ENCODE results near the gene RPS6KB2. TPM values are rescaled to one million over a fixed set of nuclear protein-coding genes. Genes with fewer than 3 reads are reported as not detected.

RPS6KB2 gene
- total RNA-seq, 1 experiment from 2014 or later: 170 TPM

GRCh38 chr11:67483831-67484665 lies 55.8 kb downstream of the RPS6KB2 start:
- intact Hi-C loops (cut with micrococcal nuclease): loop anchor here (2.0 kb wide), 1 partner anchor 21 kb away; the partner anchor contains the start of gene PITPNM1
- Histone ChIP-seq H3K27ac (ENCODE audit: low read length) (no peak overlapping the region), H3K36me3 (ENCODE audit: low read depth, low read length) (no peaks in the 10 kb centered on the region; the same call in 1 of the 2 replicates), H3K9ac (ENCODE audit: low read length) (peak overlapping the region; percentile 73), H3K9me3 (ENCODE audit: low read length) (no peaks in the 10 kb centered on the region), H4K20me1 (ENCODE audit: low read length) (no peaks in the 10 kb centered on the region), H3K4me3 (ENCODE audit: low read length) (peak overlapping the region; percentile 73), H3K4me1 (ENCODE audit: insufficient read depth, low read length) (peaks cover 15% of the 10 kb centered on the region), H3F3A (ENCODE audit: low read length, unreplicated experiment) (no peaks in the 10 kb centered on the region), H3K4me2 (ENCODE audit: low read length) (peak overlapping the region; percentile 90), H3K9me2 (replicated peaks; ENCODE audit: low read length) (no peaks in the 10 kb centered on the region), H2AFZ (ENCODE audit: low read length) (no peak overlapping the region), H3K27me3 (ENCODE audit: low read length) (no peaks in the 10 kb centered on the region), H3K79me2 (ENCODE audit: low read length) (peaks cover 23% of the 10 kb centered on the region)
- TF ChIP-seq EZH2phosphoT487 (IDR thresholded peaks at IDR 0.05; ENCODE audit: borderline replicate concordance, low read length) (no peak), EZH2 (IDR thresholded peaks at IDR 0.05; ENCODE audit: low read length, unreplicated experiment) (no peak)
- TF ChIP-seq, protein P1, sequence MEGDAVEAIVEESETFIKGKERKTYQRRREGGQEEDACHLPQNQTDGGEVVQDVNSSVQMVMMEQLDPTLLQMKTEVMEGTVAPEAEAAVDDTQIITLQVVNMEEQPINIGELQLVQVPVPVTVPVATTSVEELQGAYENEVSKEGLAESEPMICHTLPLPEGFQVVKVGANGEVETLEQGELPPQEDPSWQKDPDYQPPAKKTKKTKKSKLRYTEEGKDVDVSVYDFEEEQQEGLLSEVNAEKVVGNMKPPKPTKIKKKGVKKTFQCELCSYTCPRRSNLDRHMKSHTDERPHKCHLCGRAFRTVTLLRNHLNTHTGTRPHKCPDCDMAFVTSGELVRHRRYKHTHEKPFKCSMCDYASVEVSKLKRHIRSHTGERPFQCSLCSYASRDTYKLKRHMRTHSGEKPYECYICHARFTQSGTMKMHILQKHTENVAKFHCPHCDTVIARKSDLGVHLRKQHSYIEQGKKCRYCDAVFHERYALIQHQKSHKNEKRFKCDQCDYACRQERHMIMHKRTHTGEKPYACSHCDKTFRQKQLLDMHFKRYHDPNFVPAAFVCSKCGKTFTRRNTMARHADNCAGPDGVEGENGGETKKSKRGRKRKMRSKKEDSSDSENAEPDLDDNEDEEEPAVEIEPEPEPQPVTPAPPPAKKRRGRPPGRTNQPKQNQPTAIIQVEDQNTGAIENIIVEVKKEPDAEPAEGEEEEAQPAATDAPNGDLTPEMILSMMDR (conservative IDR thresholded peaks at IDR 0.05; ENCODE audit: low read depth, low read length): no peak
- DNase-seq (no peak), ATAC-seq (no peak)
- no TSS peak for BruUV-seq (replicated peaks)
- ChIA-PET POLR2A (ENCODE audit: unreplicated experiment) (no interaction called here), CTCF (no interaction called here)

DNA sequence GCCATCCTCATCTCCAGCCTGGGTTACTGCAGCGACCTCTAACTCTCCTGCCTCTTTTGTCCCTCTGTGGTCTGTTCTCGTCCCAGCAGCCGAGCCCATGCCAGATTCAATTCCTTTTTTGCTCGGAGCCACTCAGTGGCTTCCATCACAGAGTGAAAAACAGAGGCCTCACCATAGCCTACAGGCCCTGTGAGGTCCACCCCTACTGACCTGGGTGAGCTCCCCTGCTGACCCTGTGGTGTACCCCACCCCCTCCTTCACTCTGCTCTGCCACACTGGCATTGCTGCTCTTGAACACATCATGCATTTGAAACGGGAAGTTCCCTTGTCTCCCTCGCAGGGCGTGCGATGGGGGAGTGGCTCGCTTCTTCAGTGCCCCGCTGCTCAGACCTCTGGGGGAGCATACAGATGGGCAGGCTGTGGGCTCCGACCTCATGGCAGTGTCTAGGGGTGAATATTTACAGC lies 56.6 kb downstream of the RPS6KB2 start:
- H3K79me2 ChIP-seq (ENCODE audit: low read length): peaks cover 23% of the 10 kb centered on the region
- intact Hi-C loops (cut with micrococcal nuclease): no loop called here
- H2AFZ ChIP-seq (ENCODE audit: low read length): no peak overlapping the region
- peaks cover 15% of the 10 kb centered on the region for H3K4me1 ChIP-seq (ENCODE audit: insufficient read depth, low read length)
- no peak overlapping the region for H3K4me3 ChIP-seq (ENCODE audit: low read length)
- H4K20me1 ChIP-seq (ENCODE audit: low read length): no peaks in the 10 kb centered on the region
- no peaks in the 10 kb centered on the region; the same call in 1 of the 2 replicates for H3K36me3 ChIP-seq (ENCODE audit: low read depth, low read length)
- CTCF ChIA-PET: no interaction called here
- no TSS peak for BruUV-seq (replicated peaks)
- POLR2A ChIA-PET (ENCODE audit: unreplicated experiment): no interaction called here
- peak overlapping the region; percentile 90; the same call in 1 of the 2 replicates for H3K4me2 ChIP-seq (ENCODE audit: low read length)
- no peak overlapping the region for H3K9ac ChIP-seq (ENCODE audit: low read length)
- DNase-seq: no peak
- no peaks in the 10 kb centered on the region for H3K9me2 ChIP-seq (replicated peaks; ENCODE audit: low read length)
- TF ChIP-seq, protein P1 (conservative IDR thresholded peaks at IDR 0.05; ENCODE audit: low read depth, low read length): no peak
- TF ChIP-seq EZH2 (IDR thresholded peaks at IDR 0.05; ENCODE audit: low read length, unreplicated experiment) (no peak), EZH2phosphoT487 (IDR thresholded peaks at IDR 0.05; ENCODE audit: borderline replicate concordance, low read length) (no peak)
- ATAC-seq: no peak
- H3K27ac ChIP-seq (ENCODE audit: low read length): no peak overlapping the region
- no peaks in the 10 kb centered on the region for H3F3A ChIP-seq (ENCODE audit: low read length, unreplicated experiment)
- no peaks in the 10 kb centered on the region for H3K27me3 ChIP-seq (ENCODE audit: low read length)
- no peaks in the 10 kb centered on the region for H3K9me3 ChIP-seq (ENCODE audit: low read length)

Other genes with a start within 250 kb of the RPS6KB2 start
- gene GRK2, start 162.0 kb upstream of the RPS6KB2 start, total RNA-seq (2014; rRNA removed): 103 TPM in 2 replicates
- gene ANKRD13D, start 139.2 kb upstream of the RPS6KB2 start, total RNA-seq (2014; rRNA removed): 58.9 and 63.9 TPM in 2 replicates
- 35.1 and 52.4 TPM in 2 replicates for gene SSH3, start 125.0 kb upstream of the RPS6KB2 start, total RNA-seq (2014; rRNA removed)
- gene POLD4, start 74.9 kb upstream of the RPS6KB2 start, total RNA-seq (2014; rRNA removed): 78.5 and 81.5 TPM in 2 replicates
- gene CLCF1, start 54.9 kb upstream of the RPS6KB2 start, total RNA-seq (2014; rRNA removed): 48.3 and 63.5 TPM in 2 replicates
- 45.5 and 48.9 TPM in 2 replicates for gene RAD9A, start 36.5 kb upstream of the RPS6KB2 start, total RNA-seq (2014; rRNA removed)
- 449 and 477 TPM in 2 replicates for gene PPP1CA, start 26.6 kb upstream of the RPS6KB2 start, total RNA-seq (2014; rRNA removed)
- not detected in 2 replicates for gene TBC1D10C, start 24.4 kb upstream of the RPS6KB2 start, total RNA-seq (2014; rRNA removed)
- 0.22 TPM in 1 of 2 replicates, not detected in the other for gene CARNS1, start 12.8 kb upstream of the RPS6KB2 start, total RNA-seq (2014; rRNA removed)
- gene PTPRCAP, start 9.2 kb downstream of the RPS6KB2 start, total RNA-seq (2014; rRNA removed): 0.15 and 0.29 TPM in 2 replicates
- gene CORO1B, start 15.0 kb downstream of the RPS6KB2 start, total RNA-seq (2014; rRNA removed): 209 and 250 TPM in 2 replicates
- not detected in 2 replicates for gene GPR152, start 24.2 kb downstream of the RPS6KB2 start, total RNA-seq (2014; rRNA removed)
- 0.55 TPM in 1 of 2 replicates, not detected in the other for gene CABP4, start 26.9 kb downstream of the RPS6KB2 start, total RNA-seq (2014; rRNA removed)
- 73.5 and 107 TPM in 2 replicates for gene TMEM134, start 40.8 kb downstream of the RPS6KB2 start, total RNA-seq (2014; rRNA removed)
- 155 and 171 TPM in 2 replicates for gene AIP, start 54.5 kb downstream of the RPS6KB2 start, total RNA-seq (2014; rRNA removed)
- gene PITPNM1, start 76.9 kb downstream of the RPS6KB2 start, total RNA-seq (2014; rRNA removed): 79.8 and 95.4 TPM in 2 replicates
- gene CDK2AP2, start 79.7 kb downstream of the RPS6KB2 start, total RNA-seq (2014; rRNA removed): 74.9 and 87.4 TPM in 2 replicates
- gene CABP2, start 95.0 kb downstream of the RPS6KB2 start, total RNA-seq (2014; rRNA removed): not detected in 2 replicates
- 1,049 and 1,154 TPM in 2 replicates for gene GSTP1, start 155.3 kb downstream of the RPS6KB2 start, total RNA-seq (2014; rRNA removed)
- gene NDUFV1, start 178.4 kb downstream of the RPS6KB2 start, total RNA-seq (2014; rRNA removed): 499 and 686 TPM in 2 replicates
- gene NUDT8, start 201.4 kb downstream of the RPS6KB2 start, total RNA-seq (2014; rRNA removed): 36.3 and 50.6 TPM in 2 replicates
- gene TBX10, start 211.3 kb downstream of the RPS6KB2 start, total RNA-seq (2014; rRNA removed): not detected in 2 replicates
- not detected in 2 replicates for gene ACY3, start 222.2 kb downstream of the RPS6KB2 start, total RNA-seq (2014; rRNA removed)
- 0.40 TPM in 1 of 2 replicates, not detected in the other for gene ALDH3B2, start 246.1 kb downstream of the RPS6KB2 start, total RNA-seq (2014; rRNA removed)

All from PC-3 (cell line).